Upper lobe of left lung (tissue), 6 donors: ENCODE measurements around the gene GAB2. TPM values are rescaled to one million over a fixed set of nuclear protein-coding genes. Genes with fewer than 3 reads are reported as not detected.
A peak's percentile ranks its signal among the peaks of the same experiment; 100 is the strongest.

Experiments used
- ATAC-seq, 2 donors: fragments of 200-7000 bp; cut with Tn5 transposase; one replicate each; pipeline ENCODE4 v1.9.1; 2022; ENCODE audit warnings: mild to moderate bottlenecking in 2 of 2, moderate library complexity in 2 of 2; ENCODE audit not compliant: low FRiP score in 2 of 2
- DNase-seq, 2 donors: peaks; one replicate each; pipeline ENCODE4 v3.0.0-alpha.2; 2019 to 2020
- H3K27ac ChIP-seq, 4 donors: fragments of 200-600 bp; sonication (generic); one replicate each; pipeline ENCODE4 v1.5.1; 2016 to 2019
- H3K27me3 ChIP-seq, 4 donors: fragments of 200-600 bp; sonication (generic); one replicate each; pipeline ENCODE4 v1.5.1; 2017 to 2019
- H3K36me3 ChIP-seq, 4 donors: fragments of 200-600 bp; sonication (generic); one replicate each; pipeline ENCODE4 v1.5.1; 2016 to 2019
- H3K4me1 ChIP-seq, 4 donors: fragments of 200-600 bp; sonication (generic); one replicate each; pipeline ENCODE4 v1.5.1; 2018 to 2019
- H3K4me3 ChIP-seq, 4 donors: fragments of 200-600 bp; sonication (generic); one replicate each; pipeline ENCODE4 v1.5.1; 2017 to 2019; ENCODE audit warnings: mild to moderate bottlenecking in 2 of 4, moderate library complexity in 1 of 4
- H3K9me3 ChIP-seq, 4 donors: fragments of 200-600 bp; sonication (generic); one replicate each; pipeline ENCODE4 v1.5.1; 2018 to 2019
- CTCF ChIP-seq, 6 experiments: fragments of 450-650 bp in 4 of 6; fragments of 200-600 bp in 2 of 6; sonication (generic) in 2 of 6; IDR thresholded peaks; one replicate each; pipeline ENCODE4 v1.5.1; 2016 to 2019; ENCODE audit warnings: antibody characterized with exemption in 6 of 6
- EP300 ChIP-seq, 4 donors: sonication (generic); formaldehyde crosslinking; IDR thresholded peaks; one replicate each; pipeline ENCODE4 v1.5.1; 2017; ENCODE audit warnings: antibody characterized with exemption in 4 of 4, control low read depth in 2 of 4
- POLR2A ChIP-seq, 4 donors: fragments of 450-650 bp; IDR thresholded peaks; one replicate each; pipeline ENCODE4 v1.5.1; 2016 to 2017; ENCODE audit warnings: antibody characterized with exemption in 4 of 4, mild to moderate bottlenecking in 2 of 4
- POLR2AphosphoS5 ChIP-seq, 2 donors: sonication (generic); formaldehyde crosslinking; IDR thresholded peaks; one replicate each; pipeline ENCODE4 v1.5.1; 2017; ENCODE audit warnings: antibody characterized with exemption in 2 of 2
- WGBS, 2 donors: methylation state at CpG; one replicate each; pipeline ENCODE4 v1.1.5; 2017 to 2018; 5-methylcytosine and 5-hydroxymethylcytosine counted together
- total RNA-seq, 6 donors: library from RNA; depleted of rRNA in 4 of 6; stranded (reverse); fragments of >200 nt in 4 of 6; gene quantifications; one replicate each; pipeline versions ENCODE4 v1.1.0 to v1.2.1, GENCODE V29; 2016 to 2021
- donor health status: DM: no; HTN: no; CAD: no; lungs with moderate emphysema.
- donor health status: DM: no; HTN: yes; CAD: no; lungs with severe emphysema.

Gene GAB2
- total RNA-seq, 6 donors from 2014 or later, result 40.9 to 76.6 (median 50.4) TPM

DNA sequence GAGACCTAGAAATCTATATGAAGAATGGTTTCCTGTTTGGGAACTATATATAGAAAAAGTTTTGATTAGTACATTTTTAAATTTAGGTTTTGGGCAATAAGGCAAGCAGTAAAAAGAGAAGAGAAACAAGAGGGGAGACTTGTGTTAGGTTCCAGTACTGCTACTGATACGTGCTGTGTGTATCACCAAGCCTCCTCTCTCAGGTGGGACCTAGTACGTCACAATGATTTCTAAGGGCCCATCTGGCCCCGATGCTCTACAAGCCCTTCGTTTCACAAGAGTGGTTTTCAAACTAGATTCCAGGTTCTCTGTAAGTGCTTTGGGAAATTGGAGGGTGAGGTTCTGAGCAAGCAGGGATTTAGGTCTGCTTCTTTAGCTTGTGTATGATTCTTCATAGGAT, 189.7 kb downstream of the GAB2 start:
- no peak for TF ChIP-seq EP300 (IDR thresholded peaks at IDR 0.05)
- TF ChIP-seq POLR2AphosphoS5 (IDR thresholded peaks at IDR 0.05), result no peak
- TF ChIP-seq POLR2A (IDR thresholded peaks at IDR 0.05), result no peak
- no peak for TF ChIP-seq CTCF (IDR thresholded peaks at IDR 0.05)

GRCh38 chr11:78226684-78227680, 190.6 kb downstream of the GAB2 start:
- TF ChIP-seq CTCF (IDR thresholded peaks at IDR 0.05) (no peak), POLR2A (IDR thresholded peaks at IDR 0.05) (no peak), POLR2AphosphoS5 (IDR thresholded peaks at IDR 0.05) (no peak)
- no peak for DNase-seq
- 83 to 85% methylated on average over 7 to 12 of the region's 12 CpGs for WGBS, 2 donors
- H3K4me3 ChIP-seq, result no peak overlapping the region
- peaks cover 6 to 50% (median 35%) of the 10 kb centered on the region in 4 donors for H3K36me3 ChIP-seq
- peaks cover 5 to 21% (median 8%) of the 10 kb centered on the region in 4 donors for H3K4me1 ChIP-seq
- ATAC-seq, result no peak
- H3K27me3 ChIP-seq, result no peaks in the 10 kb centered on the region
- H3K27ac ChIP-seq, result no peak overlapping the region
- no peaks in the 10 kb centered on the region for H3K9me3 ChIP-seq

More for the DNA sequence above, 189.7 kb downstream of the GAB2 start:
- Histone ChIP-seq H3K9me3 (no peaks in the 10 kb centered on the region), H3K4me1 (peaks cover 5 to 21% (median 8%) of the 10 kb centered on the region in 4 donors), H3K36me3 (peaks cover 4 to 40% (median 30%) of the 10 kb centered on the region in 4 donors), H3K27ac (peak overlapping the region in 1 of 4 donors; percentile 24), H3K27me3 (no peaks in the 10 kb centered on the region), H3K4me3 (no peak overlapping the region)
- 76 to 82% methylated on average over 4 of the region's 4 CpGs for WGBS, 2 donors
- ATAC-seq (no peak), DNase-seq (no peak)

DNA sequence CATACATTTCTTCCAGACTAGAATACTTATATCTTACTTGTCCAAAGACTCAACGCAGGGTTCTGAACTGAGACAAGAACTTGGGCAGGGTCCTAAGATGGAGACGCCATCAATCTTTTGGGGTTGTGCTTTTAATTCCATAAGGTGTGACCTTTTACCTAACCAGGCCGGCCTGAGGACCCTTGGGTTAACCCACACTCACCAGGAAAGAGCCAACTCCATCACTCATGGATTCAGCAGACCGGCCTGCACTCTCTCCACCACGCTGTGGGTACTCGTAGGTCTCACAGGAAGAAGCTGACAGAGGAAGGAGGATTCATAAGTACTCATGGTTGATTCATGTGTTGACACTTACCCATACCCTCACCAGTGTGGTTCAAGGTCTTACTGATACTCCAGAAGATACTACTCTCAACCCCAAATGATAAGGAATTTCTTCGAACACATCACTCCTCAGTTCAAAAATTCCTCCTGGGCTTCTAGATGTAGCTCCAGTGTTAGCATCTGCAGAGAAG, 192.7 kb downstream of the GAB2 start:
- DNase-seq (no peak), ATAC-seq (no peak)
- Histone ChIP-seq H3K27me3 (no peaks in the 10 kb centered on the region), H3K27ac (no peak overlapping the region), H3K4me3 (no peak overlapping the region), H3K4me1 (peaks cover 0 to 14% (median 3%) of the 10 kb centered on the region in 4 donors), H3K36me3 (peaks cover 15 to 70% (median 54%) of the 10 kb centered on the region in 4 donors), H3K9me3 (no peaks in the 10 kb centered on the region)
- 91 to 96% methylated on average over 7 of the region's 7 CpGs for WGBS, 2 donors
- TF ChIP-seq POLR2AphosphoS5 (IDR thresholded peaks at IDR 0.05) (no peak), CTCF (IDR thresholded peaks at IDR 0.05) (no peak), POLR2A (IDR thresholded peaks at IDR 0.05) (no peak), EP300 (IDR thresholded peaks at IDR 0.05) (no peak)

DNA sequence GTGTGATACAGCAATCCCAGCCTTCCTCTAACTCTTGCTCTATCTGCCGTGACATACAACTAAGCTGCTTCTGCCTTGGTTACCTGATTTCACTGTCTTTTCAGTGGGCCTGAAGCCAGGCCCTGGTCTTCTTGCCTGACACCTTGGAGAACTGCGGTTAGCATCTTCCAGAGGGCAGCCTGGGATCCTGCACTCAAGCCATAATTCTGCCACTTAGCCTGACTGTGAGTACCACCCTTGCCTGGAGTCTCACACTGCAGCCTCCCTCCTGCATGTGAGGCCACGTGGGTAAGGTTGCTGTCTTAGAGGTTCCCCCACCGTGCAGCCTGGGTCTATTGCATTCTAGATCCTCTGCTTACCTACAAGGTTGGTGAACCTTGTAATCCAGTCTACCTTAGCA, 193.1 kb downstream of the GAB2 start:
- no peak overlapping the region for H3K4me3 ChIP-seq
- H3K9me3 ChIP-seq, result no peaks in the 10 kb centered on the region
- no peak overlapping the region for H3K27ac ChIP-seq
- H3K36me3 ChIP-seq, result peaks cover 19 to 75% (median 59%) of the 10 kb centered on the region in 4 donors
- 91 to 93% methylated on average over 2 to 4 of the region's 4 CpGs for WGBS, 2 donors
- no peaks in the 10 kb centered on the region for H3K27me3 ChIP-seq
- TF ChIP-seq POLR2AphosphoS5 (IDR thresholded peaks at IDR 0.05) (no peak), CTCF (IDR thresholded peaks at IDR 0.05) (no peak), EP300 (IDR thresholded peaks at IDR 0.05) (no peak), POLR2A (IDR thresholded peaks at IDR 0.05) (no peak)
- DNase-seq (no peak), ATAC-seq (no peak)
- peaks cover 0 to 10% (median 3%) of the 10 kb centered on the region in 4 donors for H3K4me1 ChIP-seq
